Right lobe of liver (tissue), 4 donors: ENCODE measurements around the gene NCDN.

Experiments used
- POLR2A ChIP-seq: fragments of 450-650 bp; IDR thresholded peaks from one replicate; pipeline ENCODE4 v1.6.1; 2017; ENCODE audit warnings: antibody characterized with exemption, mild to moderate bottlenecking
- TF ChIP-seq, protein P1 (sequence below), 4 donors: fragments of 200-600 bp in 3 of 4; fragments of 450-650 bp in 1 of 4; IDR thresholded peaks; one replicate each; pipeline versions ENCODE4 v1.5.1 to v1.8.0; 2016 to 2022; ENCODE audit warnings: antibody characterized with exemption in 4 of 4, mild to moderate bottlenecking in 2 of 4
- donor health status: DM: no; HTN: no; CAD: no.
- donor health status: DM: no; HTN: no; CAD: no.
- donor health status: DM: no; HTN: yes; CAD: no.

GRCh38 chr1:35587736-35588135 lies 30.1 kb downstream of the NCDN start:
- TF ChIP-seq POLR2A: no peak
- TF ChIP-seq, protein P1, sequence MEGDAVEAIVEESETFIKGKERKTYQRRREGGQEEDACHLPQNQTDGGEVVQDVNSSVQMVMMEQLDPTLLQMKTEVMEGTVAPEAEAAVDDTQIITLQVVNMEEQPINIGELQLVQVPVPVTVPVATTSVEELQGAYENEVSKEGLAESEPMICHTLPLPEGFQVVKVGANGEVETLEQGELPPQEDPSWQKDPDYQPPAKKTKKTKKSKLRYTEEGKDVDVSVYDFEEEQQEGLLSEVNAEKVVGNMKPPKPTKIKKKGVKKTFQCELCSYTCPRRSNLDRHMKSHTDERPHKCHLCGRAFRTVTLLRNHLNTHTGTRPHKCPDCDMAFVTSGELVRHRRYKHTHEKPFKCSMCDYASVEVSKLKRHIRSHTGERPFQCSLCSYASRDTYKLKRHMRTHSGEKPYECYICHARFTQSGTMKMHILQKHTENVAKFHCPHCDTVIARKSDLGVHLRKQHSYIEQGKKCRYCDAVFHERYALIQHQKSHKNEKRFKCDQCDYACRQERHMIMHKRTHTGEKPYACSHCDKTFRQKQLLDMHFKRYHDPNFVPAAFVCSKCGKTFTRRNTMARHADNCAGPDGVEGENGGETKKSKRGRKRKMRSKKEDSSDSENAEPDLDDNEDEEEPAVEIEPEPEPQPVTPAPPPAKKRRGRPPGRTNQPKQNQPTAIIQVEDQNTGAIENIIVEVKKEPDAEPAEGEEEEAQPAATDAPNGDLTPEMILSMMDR (IDR thresholded peaks at IDR 0.05): no peak
